K562 (cell line): ENCODE measurements around the gene CAMSAP2. TPM values are rescaled to one million over a fixed set of nuclear protein-coding genes. Genes with fewer than 3 reads are reported as not detected.

Experiments used
- CBFA2T2 ChIP-seq: fragments of 450-650 bp; conservative IDR thresholded peaks from 2 replicates; pipeline ENCODE4 v1.6.1; 2017; ENCODE audit warnings: mild to moderate bottlenecking
- JUN ChIP-seq, 2 experiments: sonication (generic) in 1 of 2; formaldehyde crosslinking in 1 of 2; IDR thresholded peaks; 2 replicates each; pipeline versions ENCODE4 v1.6.1 to v1.8.0; 2012 to 2022; ENCODE audit warnings: borderline replicate concordance in 2 of 2, mild to moderate bottlenecking in 2 of 2, improper control_type of control experiment in 1 of 2, low read depth in 1 of 2, low read length in 1 of 2, missing genetic modification reagents in 1 of 2
- RBM22 ChIP-seq: fragments of 200-400 bp; formaldehyde crosslinking; IDR thresholded peaks from 2 replicates; pipeline ENCODE4 v1.6.1; 2018; ENCODE audit warnings: low read length, low read depth; ENCODE audit not compliant: poor library complexity, severe bottlenecking
- SRSF9 ChIP-seq: fragments of 200-400 bp; formaldehyde crosslinking; IDR thresholded peaks from 2 replicates; pipeline ENCODE4 v1.6.1; 2017; ENCODE audit warnings: low read depth, low read length, borderline replicate concordance
- ZNF121 ChIP-seq: sonication (generic); formaldehyde crosslinking; conservative IDR thresholded peaks from 2 replicates; pipeline ENCODE4 v1.8.0; 2022; ENCODE audit warnings: missing genetic modification reagents
- ZNF175 ChIP-seq: fragments of 200-800 bp; sonication (Bioruptor generic); IDR thresholded peaks from 2 replicates; pipeline ENCODE4 v1.6.1; 2016; ENCODE audit warnings: low read depth, mild to moderate bottlenecking, missing genetic modification characterization, missing compliant biosample characterization
- ZNF785 ChIP-seq: fragments of 250-450 bp; sonication (Bioruptor Pico); IDR thresholded peaks from 2 replicates; pipeline ENCODE4 v1.4.0; 2020; ENCODE audit warnings: mild to moderate bottlenecking
- polyA plus RNA-seq, 8 experiments: library from polyadenylated mRNA; depleted of rRNA in 4 of 8; stranded (reverse) in 5 of 8; unstranded in 3 of 8; fragments of >200 nt; fragmentation: Nextera tagmentation in 2 of 8; fragmentation: Illumina TruSeq in 1 of 8; extraction: Ambion mirVana in 2 of 8; extraction: Trizol in 1 of 8; gene quantifications; 2 replicates each; pipeline versions ENCODE4 v1.2.1 to v1.2.3, GENCODE V29; 2011 to 2014; ENCODE audit warnings: inconsistent platforms in 1 of 8, missing spikeins in 1 of 8
- total RNA-seq, 7 experiments: library from RNA; depleted of rRNA in 6 of 7; stranded (reverse); fragments of >200 nt in 6 of 7; fragmentation: Illumina TruSeq in 2 of 7; extraction: Trizol in 2 of 7; gene quantifications; 2 replicates each; pipeline versions ENCODE4 v1.2.1 to v1.2.3, GENCODE V29; 2011 to 2021; ENCODE audit warnings: low replicate concordance in 1 of 7
- TF ChIP-seq, protein P1 (sequence below): sonication (generic); formaldehyde crosslinking; IDR thresholded peaks from 2 replicates; pipeline ENCODE4 v1.8.0; 2022; ENCODE audit warnings: mild to moderate bottlenecking, missing genetic modification reagents, borderline replicate concordance
- TF ChIP-seq, protein P2 (sequence below): fragments of 250-450 bp; sonication (Bioruptor Pico); IDR thresholded peaks from 2 replicates; pipeline ENCODE4 v1.4.0; 2020; ENCODE audit warnings: mild to moderate bottlenecking, moderate library complexity

The CAMSAP2 gene
- total and polyA plus RNA-seq, 9 of the 15 experiments (the other 6 are each of a cell fraction or from before 2014, with no cell fraction given) = 1.4 to 7.5 (median 2.7) TPM

- TF ChIP-seq ZNF175 (CRISPR knock-in tag) (no peak), JUN (IDR thresholded peaks at IDR 0.05; ENCODE audit: borderline replicate concordance, low read depth, low read length) (no peak), JUN (CRISPR knock-in tag; IDR thresholded peaks at IDR 0.05; ENCODE audit: borderline replicate concordance) (no peak), ZNF785 (CRISPR knock-in tag) (no peak), RBM22 (no peak), CBFA2T2 (no peak), ZNF121 (CRISPR knock-in tag) (no peak), SRSF9 (no peak)
- TF ChIP-seq, protein P1, sequence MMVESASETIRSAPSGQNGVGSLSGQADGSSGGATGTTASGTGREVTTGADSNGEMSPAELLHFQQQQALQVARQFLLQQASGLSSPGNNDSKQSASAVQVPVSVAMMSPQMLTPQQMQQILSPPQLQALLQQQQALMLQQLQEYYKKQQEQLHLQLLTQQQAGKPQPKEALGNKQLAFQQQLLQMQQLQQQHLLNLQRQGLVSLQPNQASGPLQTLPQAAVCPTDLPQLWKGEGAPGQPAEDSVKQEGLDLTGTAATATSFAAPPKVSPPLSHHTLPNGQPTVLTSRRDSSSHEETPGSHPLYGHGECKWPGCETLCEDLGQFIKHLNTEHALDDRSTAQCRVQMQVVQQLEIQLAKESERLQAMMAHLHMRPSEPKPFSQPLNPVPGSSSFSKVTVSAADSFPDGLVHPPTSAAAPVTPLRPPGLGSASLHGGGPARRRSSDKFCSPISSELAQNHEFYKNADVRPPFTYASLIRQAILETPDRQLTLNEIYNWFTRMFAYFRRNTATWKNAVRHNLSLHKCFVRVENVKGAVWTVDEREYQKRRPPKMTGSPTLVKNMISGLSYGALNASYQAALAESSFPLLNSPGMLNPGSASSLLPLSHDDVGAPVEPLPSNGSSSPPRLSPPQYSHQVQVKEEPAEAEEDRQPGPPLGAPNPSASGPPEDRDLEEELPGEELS (CRISPR knock-in tag) = no peak
- TF ChIP-seq, protein P2, sequence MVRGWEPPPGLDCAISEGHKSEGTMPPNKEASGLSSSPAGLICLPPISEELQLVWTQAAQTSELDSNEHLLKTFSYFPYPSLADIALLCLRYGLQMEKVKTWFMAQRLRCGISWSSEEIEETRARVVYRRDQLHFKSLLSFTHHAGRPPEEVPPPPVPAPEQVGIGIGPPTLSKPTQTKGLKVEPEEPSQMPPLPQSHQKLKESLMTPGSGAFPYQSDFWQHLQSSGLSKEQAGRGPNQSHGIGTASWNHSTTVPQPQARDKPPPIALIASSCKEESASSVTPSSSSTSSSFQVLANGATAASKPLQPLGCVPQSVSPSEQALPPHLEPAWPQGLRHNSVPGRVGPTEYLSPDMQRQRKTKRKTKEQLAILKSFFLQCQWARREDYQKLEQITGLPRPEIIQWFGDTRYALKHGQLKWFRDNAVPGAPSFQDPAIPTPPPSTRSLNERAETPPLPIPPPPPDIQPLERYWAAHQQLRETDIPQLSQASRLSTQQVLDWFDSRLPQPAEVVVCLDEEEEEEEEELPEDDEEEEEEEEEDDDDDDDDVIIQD (CRISPR knock-in tag) = no peak
Observed at GRCh38 chr1:200783926-200784325, 45.2 kb downstream of the CAMSAP2 start (continued).
